SU-DHL-6 (cell line): ENCODE results near the gene INKA2.

Source experiments
- H2AFZ ChIP-seq: fragments of 200-600 bp; sonication (generic); 2 replicates; pipeline ENCODE4 v1.6.1; 2014; ENCODE audit warnings: low read depth, mild to moderate bottlenecking, moderate library complexity, mixed read lengths, antibody characterized with exemption, low read length; ENCODE audit not compliant: severe bottlenecking
- H3F3A ChIP-seq: fragments of 200-600 bp; shearing (Covaris generic); 2 replicates; pipeline ENCODE4 v1.6.0; 2016; ENCODE audit warnings: antibody characterized with exemption, mild to moderate bottlenecking; ENCODE audit not compliant: insufficient read depth
- H3K27ac ChIP-seq: fragments of 200-600 bp; sonication (generic); 2 replicates; pipeline ENCODE4 v1.5.1; 2016; ENCODE audit warnings: low read depth, mild to moderate bottlenecking, low read length, moderate library complexity, mixed read lengths
- H3K27me3 ChIP-seq: fragments of 200-600 bp; sonication (generic), shearing (Covaris generic); 2 replicates; pipeline ENCODE4 v1.6.0; 2014; ENCODE audit warnings: mild to moderate bottlenecking, low read length
- H3K36me3 ChIP-seq: fragments of 200-600 bp; sonication (generic); 2 replicates; pipeline ENCODE4 v1.6.1; 2014; ENCODE audit warnings: mild to moderate bottlenecking, low read length, mixed read lengths
- H3K4me2 ChIP-seq: fragments of 300-600, 200-600 bp; shearing (Covaris generic), sonication (generic); 2 replicates; pipeline ENCODE4 v1.6.0; 2014; ENCODE audit warnings: low read length, low read depth, mild to moderate bottlenecking; ENCODE audit not compliant: poor library complexity, severe bottlenecking
- H3K4me3 ChIP-seq: fragments of 200-600 bp; sonication (generic); 2 replicates; pipeline ENCODE4 v1.5.1; 2014; ENCODE audit warnings: antibody characterized with exemption, low read length, mild to moderate bottlenecking, mixed read lengths; ENCODE audit not compliant: insufficient read depth, poor library complexity, severe bottlenecking
- H3K79me2 ChIP-seq: fragments of 200-600 bp; sonication (generic); 2 replicates; pipeline ENCODE4 v1.6.1; 2014; ENCODE audit warnings: mild to moderate bottlenecking, low read length, moderate library complexity; ENCODE audit not compliant: insufficient read depth
- H3K9ac ChIP-seq: fragments of 200-600 bp; sonication (generic); 2 replicates; pipeline ENCODE4 v1.7.0; 2014; ENCODE audit warnings: mild to moderate bottlenecking, low read length
- H3K9me2 ChIP-seq: fragments of 200-600 bp; sonication (generic); replicated peaks from 2 replicates; pipeline ENCODE4 v1.6.1; 2014; ENCODE audit warnings: low read length; ENCODE audit not compliant: insufficient read depth
- H3K9me3 ChIP-seq: fragments of 200-600 bp; sonication (generic); 2 replicates; pipeline ENCODE4 v1.6.1; 2014; ENCODE audit warnings: low read length, mixed read lengths; ENCODE audit not compliant: insufficient read depth
- H4K20me1 ChIP-seq: fragments of 200-600 bp; sonication (generic); 2 replicates; pipeline ENCODE4 v1.6.1; 2014; ENCODE audit warnings: low read depth, mild to moderate bottlenecking, antibody characterized with exemption, low read length, moderate library complexity, mixed read lengths
- EZH2phosphoT487 ChIP-seq: fragments of 200-600 bp; sonication (generic), shearing (Covaris generic); conservative IDR thresholded peaks from 2 replicates; pipeline ENCODE4 v1.6.1; 2018; ENCODE audit warnings: mild to moderate bottlenecking, antibody characterized with exemption, low read length, moderate library complexity, mixed read lengths
- TF ChIP-seq, protein P1 (sequence below): fragments of 200-600 bp; sonication (generic); IDR thresholded peaks from one replicate; pipeline ENCODE4 v1.5.1; 2017; ENCODE audit warnings: antibody characterized with exemption, mild to moderate bottlenecking, low read length, moderate library complexity; ENCODE audit not compliant: insufficient read depth, poor library complexity, severe bottlenecking

The INKA2 gene

DNA sequence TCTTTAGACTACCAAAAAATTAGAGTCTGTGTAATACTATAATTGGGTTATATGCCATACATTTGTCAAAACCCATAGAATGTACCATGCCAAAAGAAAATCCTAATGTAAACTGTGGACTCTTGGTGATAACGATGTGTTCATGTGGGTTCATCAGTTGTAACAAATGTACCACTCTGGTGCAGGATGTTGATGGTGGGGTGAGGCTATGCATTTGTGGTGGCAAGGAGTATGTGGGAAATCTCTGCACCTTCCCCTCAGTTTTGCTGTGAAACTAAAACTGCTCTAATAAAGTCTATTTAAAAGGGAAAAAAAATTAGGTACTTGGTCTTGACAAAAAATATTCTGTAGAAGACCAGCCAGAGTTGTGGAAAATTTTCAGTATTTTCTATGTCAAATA, 43.4 kb downstream of the INKA2 start:
- Histone ChIP-seq H3K36me3 (peaks cover 67% of the 10 kb centered on the region), H2AFZ (no peak overlapping the region), H3K9me3 (no peaks in the 10 kb centered on the region), H3K27ac (peak overlapping the region; percentile 5; the same call in 1 of the 2 replicates), H3F3A (peaks cover under 1% of the 10 kb centered on the region; the same call in 1 of the 2 replicates), H3K27me3 (no peaks in the 10 kb centered on the region), H3K9ac (no peak overlapping the region), H3K4me3 (no peak overlapping the region), H3K9me2 (no peaks in the 10 kb centered on the region), H4K20me1 (no peaks in the 10 kb centered on the region), H3K4me2 (no peak overlapping the region), H3K79me2 (peaks cover 15% of the 10 kb centered on the region; the same call in 1 of the 2 replicates)
- no peak for TF ChIP-seq EZH2phosphoT487
- TF ChIP-seq, protein P1, sequence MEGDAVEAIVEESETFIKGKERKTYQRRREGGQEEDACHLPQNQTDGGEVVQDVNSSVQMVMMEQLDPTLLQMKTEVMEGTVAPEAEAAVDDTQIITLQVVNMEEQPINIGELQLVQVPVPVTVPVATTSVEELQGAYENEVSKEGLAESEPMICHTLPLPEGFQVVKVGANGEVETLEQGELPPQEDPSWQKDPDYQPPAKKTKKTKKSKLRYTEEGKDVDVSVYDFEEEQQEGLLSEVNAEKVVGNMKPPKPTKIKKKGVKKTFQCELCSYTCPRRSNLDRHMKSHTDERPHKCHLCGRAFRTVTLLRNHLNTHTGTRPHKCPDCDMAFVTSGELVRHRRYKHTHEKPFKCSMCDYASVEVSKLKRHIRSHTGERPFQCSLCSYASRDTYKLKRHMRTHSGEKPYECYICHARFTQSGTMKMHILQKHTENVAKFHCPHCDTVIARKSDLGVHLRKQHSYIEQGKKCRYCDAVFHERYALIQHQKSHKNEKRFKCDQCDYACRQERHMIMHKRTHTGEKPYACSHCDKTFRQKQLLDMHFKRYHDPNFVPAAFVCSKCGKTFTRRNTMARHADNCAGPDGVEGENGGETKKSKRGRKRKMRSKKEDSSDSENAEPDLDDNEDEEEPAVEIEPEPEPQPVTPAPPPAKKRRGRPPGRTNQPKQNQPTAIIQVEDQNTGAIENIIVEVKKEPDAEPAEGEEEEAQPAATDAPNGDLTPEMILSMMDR, result no peak

DNA sequence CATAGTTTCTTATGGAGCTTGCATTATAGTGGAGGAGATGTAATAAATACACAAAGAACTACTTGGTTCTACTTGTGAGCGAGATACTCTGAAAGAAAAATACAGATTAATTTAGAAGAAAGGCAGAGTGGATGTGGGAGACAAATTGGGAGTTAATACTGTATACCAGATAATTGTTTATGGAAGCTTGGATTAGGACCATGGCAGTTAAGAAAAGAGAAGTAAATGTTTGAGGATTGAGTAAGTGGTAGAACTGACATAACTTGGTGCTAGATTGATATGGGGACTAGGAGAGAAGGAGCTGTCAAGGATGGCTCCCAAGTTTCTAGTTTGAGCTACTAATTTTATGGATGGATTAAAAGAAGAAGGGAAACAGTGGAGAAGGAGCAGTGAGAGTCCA, 47.3 kb downstream of the INKA2 start:
- H3K9me2 ChIP-seq, result no peaks in the 10 kb centered on the region
- no peak overlapping the region for H2AFZ ChIP-seq
- no peak overlapping the region for H3K27ac ChIP-seq
- no peak overlapping the region for H3K4me3 ChIP-seq
- H3K27me3 ChIP-seq, result no peaks in the 10 kb centered on the region
- no peak overlapping the region for H3K4me2 ChIP-seq
- no peaks in the 10 kb centered on the region for H4K20me1 ChIP-seq
- peaks cover 38% of the 10 kb centered on the region for H3K36me3 ChIP-seq
- TF ChIP-seq, protein P1, result no peak
- no peak for TF ChIP-seq EZH2phosphoT487
- H3K9ac ChIP-seq, result no peak overlapping the region
- H3F3A ChIP-seq, result peaks cover 9% of the 10 kb centered on the region
- no peaks in the 10 kb centered on the region for H3K9me3 ChIP-seq
- H3K79me2 ChIP-seq, result peaks cover 53% of the 10 kb centered on the region

DNA sequence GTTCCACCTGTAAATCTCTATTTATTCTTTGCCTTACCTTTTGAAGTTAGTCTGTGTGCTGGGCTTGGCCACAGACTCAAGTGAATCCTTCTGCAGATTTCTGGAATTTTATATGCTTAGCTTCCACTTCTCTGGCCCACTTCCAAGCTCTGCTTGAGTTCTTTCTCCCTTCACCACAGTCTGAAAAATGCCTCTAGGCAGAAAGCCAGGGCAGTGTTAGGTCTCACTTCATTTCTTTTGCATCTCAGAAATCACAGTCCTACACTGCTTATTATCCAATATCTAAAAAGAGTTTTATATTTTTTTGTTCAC, 48.9 kb downstream of the INKA2 start:
- Histone ChIP-seq H3K9ac (no peak overlapping the region), H3K27me3 (no peaks in the 10 kb centered on the region), H3K4me3 (no peak overlapping the region), H3K4me2 (no peak overlapping the region), H3K79me2 (peaks cover 55% of the 10 kb centered on the region), H3K9me3 (no peaks in the 10 kb centered on the region), H3K27ac (peak overlapping the region; percentile 31; the same call in 1 of the 2 replicates), H3K36me3 (peaks cover 25% of the 10 kb centered on the region; the same call in 1 of the 2 replicates), H4K20me1 (no peaks in the 10 kb centered on the region), H3K9me2 (no peaks in the 10 kb centered on the region), H3F3A (peaks cover 9% of the 10 kb centered on the region), H2AFZ (no peak overlapping the region)
- TF ChIP-seq, protein P1, result no peak
- TF ChIP-seq EZH2phosphoT487, result no peak
